Stimulated activated CD4-positive, alpha-beta T cell treated with anti-CD3 and anti-CD28 coated beads, Interleukin-1b, Interleukin-23, amount 100 ng/mL, for 1 hour (primary cell): ENCODE measurements around the gene BIRC6.
A peak's percentile ranks its signal among the peaks of the same experiment; 100 is the strongest.
"Not testable (repeated sequence)": the region's sequence is repeated elsewhere in the genome, so short reads cannot be mapped to it uniquely, and the experiment has no call there.

Experiments used
- DNase-seq, 2 donors: peaks; one replicate each; pipeline ENCODE4 v3.0.0-alpha.2; 2020; ENCODE audit warnings: low read depth in 2 of 2

The BIRC6 gene

DNA sequence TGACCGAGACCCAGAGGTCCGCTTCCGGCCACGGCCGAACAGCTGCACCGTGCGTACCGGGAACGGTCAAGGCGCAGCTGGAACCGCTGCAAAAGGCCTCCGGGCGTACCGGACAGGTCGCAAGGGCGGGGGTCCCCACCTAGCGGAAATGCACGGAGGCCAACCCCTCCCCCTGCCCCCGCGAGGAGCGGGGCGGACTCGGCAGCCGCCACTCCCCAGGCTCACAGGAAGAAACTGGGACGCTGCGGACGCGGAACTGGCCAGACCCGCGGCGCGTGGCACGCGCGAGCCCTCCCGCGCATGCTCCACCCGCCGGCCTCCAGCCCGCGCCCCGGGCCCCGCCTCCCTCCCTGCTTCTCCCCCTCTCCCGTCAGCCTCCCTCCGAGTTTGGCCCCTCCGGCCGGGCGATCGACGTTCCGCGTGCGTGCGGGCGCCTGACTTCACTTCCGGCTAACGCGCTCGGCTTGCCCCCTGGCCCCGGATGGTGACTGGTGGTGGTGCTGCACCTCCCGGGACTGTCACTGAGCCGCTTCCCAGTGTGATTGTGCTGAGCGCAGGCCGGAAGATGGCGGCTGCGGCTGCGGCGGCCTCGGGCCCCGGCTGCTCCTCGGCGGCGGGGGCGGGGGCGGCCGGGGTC, at the start of gene BIRC6:
BIRC6 (plus strand) TSS at position 343 of the 637 bp plus-strand sequence; CDS start at position 482, 139 bp downstream.
- DNase-seq, result peak; percentile 72 to 85

GRCh38 chr2:32310577-32310976, 46.2 kb upstream of the BIRC6 start:
- no peak for DNase-seq

DNA sequence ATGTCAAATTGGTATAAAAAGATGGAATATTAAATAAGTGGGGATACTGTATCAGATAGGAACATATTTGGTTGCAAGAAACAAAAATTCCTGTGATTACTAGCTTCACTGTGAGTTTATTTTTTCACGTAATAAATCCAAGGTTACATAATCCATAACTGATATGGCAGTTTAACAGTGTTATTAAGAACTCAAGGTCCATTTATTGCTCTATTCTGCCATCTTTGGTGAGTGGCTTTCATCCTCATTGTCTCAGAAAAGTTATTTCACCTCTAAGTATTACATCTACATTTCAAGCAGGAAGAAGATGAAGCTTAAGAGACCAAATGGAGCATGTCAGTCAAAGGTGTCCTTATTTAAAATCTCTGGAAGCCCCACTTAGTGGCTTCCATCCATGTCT, 41.9 kb upstream of the BIRC6 start:
- no peak for DNase-seq

GRCh38 chr2:32328679-32329078, 28.1 kb upstream of the BIRC6 start:
- not testable (repeated sequence) for DNase-seq

DNA sequence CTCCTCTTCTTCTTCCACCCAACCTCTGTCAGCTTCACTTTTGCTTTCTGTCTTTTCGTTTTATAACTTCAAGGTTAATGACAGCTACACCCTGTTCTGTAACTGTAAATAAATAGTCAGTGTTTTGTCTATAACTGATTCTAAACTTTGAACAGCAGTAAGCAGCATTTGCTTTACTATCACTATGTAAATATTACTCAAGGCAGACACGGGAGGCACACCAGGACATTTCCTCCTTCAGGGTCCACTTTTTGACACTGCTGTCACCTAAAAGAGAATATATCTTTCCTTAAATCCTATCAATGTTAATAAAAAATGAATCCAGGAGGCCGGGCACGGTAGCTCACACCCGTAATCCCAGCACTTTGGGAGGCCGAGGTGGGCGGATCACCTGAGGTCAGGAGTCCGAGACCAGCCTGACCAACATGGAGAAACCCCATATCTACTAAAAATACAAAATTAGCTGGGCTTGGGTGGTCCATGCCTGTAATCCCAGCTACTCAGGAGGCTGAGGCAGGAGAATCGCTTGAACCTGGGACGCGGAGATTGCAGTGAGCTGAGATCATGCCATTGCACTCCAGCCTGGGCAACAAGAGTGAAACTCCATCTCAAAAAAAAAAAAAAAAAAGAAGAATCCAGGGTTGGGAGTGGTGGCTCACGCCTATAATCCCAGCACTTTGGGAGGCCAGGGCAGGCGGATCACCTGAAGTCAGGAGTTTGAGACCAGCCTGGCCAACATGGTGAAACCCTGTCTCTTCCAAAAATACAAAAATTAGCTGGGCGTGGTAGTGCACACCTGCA, 27.4 kb upstream of the BIRC6 start:
- DNase-seq, result not testable (repeated sequence)

DNA sequence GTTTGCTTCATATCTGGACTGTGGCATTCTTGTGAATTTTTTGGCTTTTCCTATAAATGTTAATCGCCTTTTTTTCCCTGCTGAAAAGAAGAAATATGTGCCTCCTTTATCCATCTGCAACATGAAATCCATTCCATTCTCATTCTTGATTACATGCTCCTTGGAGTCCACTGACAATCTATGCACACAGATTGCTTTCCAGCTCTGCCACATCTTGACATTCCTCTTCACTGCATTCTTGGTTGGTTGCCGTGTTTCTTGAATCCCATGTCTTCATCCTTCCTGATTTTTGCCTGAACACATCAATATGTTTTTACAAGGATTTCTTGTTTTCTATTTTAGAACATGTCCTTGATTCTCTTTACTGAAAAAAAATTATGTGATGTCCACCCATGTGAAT, 26.7 kb upstream of the BIRC6 start:
- DNase-seq, result no peak

DNA sequence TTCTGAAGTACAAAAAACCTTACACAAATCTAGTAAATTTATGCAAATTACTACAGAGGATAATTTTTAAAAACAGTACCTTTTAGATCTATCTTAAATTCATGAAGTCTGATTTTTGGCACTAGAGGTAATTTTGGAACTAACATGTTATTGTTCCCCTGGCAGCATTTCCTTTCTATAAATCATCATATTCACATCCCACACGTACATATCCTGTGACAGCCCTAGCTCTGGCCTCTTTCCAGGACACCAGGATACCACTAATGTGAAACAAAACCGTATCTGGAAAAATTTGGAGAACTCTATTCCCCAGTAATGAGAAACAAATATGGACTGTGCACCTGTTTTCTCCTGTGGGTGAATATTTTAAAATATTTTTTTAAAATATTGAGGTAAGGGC, 14.0 kb upstream of the BIRC6 start:
- no peak for DNase-seq

DNA sequence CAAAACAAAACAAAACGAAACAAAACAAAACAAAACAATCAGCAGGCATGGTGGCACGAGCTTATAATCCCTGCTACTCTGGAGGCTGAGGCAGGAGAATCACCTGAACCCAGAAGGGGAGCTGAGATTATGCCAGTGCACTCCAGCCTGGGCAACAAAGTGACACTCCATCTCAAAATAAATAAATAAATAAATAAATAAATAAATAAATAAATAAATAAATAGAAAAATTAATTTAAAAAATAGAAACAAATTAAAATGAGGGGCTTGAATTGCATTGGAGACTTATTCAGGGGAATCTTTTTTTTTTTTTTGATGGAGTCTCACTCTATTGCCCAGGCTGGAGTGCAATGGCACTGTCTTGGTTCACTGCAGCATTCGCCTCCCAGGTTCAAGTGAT, 6.0 kb upstream of the BIRC6 start:
- not testable (repeated sequence) for DNase-seq

DNA sequence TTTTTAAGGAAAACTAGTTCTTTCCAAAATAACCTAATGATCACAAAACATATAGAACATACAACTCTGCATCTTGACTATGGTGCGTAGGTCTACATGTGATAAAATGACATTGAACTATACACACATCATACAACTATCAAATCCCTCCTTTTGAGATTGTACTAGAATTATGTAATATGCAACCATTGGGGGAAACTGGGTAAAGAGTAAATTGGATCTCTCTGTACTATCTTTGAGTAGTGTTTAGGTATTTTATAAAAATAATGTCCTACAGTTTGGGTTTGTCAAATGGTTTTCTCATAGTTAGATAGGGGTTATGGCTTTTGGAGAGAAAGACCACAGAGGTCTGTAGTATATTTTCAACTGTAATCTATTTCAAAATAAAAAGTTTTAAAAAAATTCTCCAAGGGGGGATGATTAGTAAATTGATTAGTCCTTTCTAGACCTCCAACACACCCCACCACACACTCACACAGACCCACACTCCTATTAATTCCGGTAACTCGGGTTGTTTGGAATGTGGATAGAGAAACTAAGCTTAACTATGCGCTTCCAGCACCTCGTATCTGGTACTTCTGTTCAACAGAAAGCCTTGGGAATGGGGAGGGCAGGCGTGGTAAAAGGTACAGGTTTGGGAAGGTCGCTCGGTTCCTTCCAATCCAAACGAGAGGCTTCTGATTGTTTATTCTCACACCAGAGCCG, 695 bp upstream of the BIRC6 start:
- DNase-seq, result no peak

GRCh38 chr2:32357318-32358110, 691 bp downstream of the BIRC6 start:
- peak in 1 of 2 donors; percentile 13 for DNase-seq

- DNase-seq, result no peak
These were observed 1.3 kb downstream of the BIRC6 start for GRCh38 chr2:32358111-32358482.

- no peak for DNase-seq
These were observed 3.6 kb downstream of the BIRC6 start for GRCh38 chr2:32360416-32360815.

GRCh38 chr2:32362997-32363396, 6.2 kb downstream of the BIRC6 start:
- DNase-seq, result not testable (repeated sequence)

GRCh38 chr2:32363597-32363996, 6.8 kb downstream of the BIRC6 start:
- no peak for DNase-seq

DNA sequence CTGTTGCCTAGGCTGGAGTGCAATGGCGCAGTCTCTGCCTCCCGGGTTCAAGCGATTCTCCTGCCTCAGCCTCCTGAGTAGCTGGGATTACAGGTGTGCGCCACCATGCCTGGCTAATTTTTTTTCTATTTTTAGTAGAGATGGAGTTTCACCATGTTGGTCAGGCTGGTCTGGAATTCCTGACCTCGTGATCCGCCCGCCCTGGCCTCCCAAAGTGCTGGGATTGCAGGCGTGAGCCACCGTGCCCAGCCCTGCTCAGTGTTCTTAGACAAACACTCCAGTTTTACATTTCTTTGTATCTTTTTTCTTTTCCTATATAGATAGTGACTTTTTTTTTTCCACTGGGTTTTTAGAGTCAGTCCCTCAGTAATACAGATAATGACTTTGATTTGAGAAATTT, 7.5 kb downstream of the BIRC6 start:
- not testable (repeated sequence) for DNase-seq

DNA sequence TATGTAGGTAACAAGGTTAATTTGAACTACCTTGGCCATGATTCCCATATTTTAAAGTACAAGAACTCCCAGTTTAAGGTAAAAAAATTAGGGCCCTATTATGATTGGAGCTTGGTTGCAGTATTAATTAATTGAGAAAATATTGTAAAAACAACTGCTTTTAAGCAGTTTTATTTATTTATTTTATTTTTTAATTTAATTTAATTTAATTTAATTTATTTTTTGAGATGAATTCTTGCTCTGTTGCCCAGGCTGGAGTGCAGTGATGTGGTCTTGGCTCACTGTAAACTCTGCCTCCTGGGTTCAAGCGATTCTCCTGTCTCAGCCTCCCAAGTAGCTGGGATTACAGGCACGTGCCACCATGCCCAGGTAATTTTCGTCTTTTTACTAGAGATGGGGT, 8.9 kb downstream of the BIRC6 start:
- not testable (repeated sequence) for DNase-seq

- DNase-seq, result no peak
These were observed 9.8 kb downstream of the BIRC6 start for GRCh38 chr2:32366595-32366994.

DNA sequence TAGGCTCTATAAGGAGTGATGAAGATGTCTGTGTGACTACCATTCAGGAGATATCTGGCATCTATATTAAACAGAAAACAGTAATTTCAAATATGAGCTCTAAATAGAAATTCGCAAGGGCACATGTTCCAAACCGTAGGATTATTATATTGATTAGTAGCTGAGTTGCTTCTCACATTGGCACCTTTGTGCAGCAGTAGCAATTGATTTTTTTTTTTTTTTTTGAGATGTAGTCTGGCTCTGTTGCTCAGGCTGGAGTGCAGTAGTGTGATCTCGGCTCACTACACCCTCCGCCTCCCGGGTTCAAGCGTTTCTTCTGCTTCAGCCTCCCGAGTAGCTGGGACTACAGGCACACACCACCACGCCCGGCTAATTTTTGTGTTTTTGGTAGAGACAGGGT, 12.4 kb downstream of the BIRC6 start:
- no peak for DNase-seq

GRCh38 chr2:32370942-32371341, 14.1 kb downstream of the BIRC6 start:
- DNase-seq, result not testable (repeated sequence)

DNA sequence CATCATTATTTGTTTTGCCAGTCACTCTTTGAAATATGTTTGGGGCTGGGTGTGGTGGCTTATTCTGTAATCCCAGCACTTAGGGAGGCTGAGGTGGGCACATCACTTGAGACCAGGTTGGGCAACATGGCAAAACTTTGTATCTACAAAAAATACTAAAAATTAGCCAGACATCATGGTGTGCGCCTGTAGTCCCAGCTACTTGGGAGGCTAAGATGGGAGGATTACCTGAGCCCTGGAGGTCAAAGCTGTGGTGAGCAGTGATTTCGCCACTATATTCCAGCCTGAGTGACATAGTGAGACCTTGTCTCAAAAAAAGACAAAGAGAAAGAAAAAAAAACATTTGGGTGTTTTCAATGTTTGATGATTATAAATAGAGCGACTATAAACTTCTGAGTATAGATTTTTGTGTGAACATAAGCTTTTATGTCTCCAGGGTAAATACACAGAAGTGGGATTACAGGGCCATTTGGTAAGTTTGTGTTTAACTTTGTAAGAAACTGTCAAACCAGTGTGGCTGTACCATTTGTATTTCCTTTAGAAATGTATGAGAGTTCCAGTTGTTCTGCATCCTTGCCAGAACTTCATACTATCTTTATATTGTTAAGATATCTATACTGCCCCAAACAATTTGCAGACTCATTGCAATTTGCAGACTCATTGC, 15.8 kb downstream of the BIRC6 start:
- DNase-seq, result no peak

DNA sequence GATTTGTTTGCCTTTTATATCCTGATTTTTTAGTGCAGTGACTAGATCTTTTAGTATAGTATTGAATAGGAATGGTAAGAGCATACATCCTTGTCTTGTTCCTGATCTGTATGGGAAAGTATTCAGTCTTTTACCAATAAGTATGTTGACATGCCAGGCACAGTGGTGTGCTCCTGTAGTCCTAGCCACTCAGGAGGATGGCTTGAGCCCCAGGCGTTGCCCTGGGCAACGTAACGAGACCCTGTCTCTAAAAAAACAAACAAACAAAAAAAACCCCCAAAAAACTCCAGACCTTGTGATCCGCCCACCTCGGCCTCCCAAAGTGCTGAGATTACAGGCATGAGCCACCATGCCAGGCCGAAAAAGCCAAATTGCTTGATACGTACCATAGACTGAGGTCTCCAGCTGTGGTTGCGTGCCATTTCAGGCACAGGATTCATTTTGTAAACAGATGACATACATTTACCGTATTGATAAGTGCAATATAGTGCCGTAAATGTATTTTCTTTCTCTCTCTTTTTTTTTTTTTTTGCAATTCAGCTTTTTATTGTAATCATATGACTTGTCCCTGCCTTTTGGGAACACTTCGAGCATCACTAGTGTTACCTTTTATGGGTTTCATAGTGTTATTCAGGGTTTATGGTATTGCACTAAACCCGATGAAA, 18.5 kb downstream of the BIRC6 start:
- no peak for DNase-seq
